ENCODE results near the gene MOCOS.

DNA sequence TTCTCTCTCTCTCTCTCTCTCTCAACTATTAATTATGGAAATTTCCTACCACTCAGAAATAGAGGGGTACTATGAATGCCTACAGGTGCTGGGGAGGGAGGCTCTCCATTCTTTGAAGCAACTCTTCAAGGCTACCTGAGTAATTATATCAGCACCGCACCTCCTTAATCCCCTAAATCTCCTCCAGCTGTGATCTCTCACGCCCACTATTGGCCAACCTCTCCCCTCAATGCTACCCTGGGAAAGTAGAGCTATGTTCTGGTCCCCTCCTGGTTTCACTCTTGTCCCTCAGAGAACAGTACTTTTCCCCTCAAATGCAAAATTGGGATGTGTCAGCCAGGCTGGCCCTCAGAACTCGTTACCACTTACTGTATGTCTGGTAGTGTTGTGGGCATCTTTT is 1.6 kb downstream of the MOCOS start:
- TF ChIP-seq TAF1 (IDR thresholded peaks at IDR 0.05; ENCODE audit: low read depth), result no peak
- TF ChIP-seq RAD21 (IDR thresholded peaks at IDR 0.05; ENCODE audit: low read depth), result no peak
- no peak for TF ChIP-seq NFIC (IDR thresholded peaks at IDR 0.05)
- TF ChIP-seq ZBTB7A (IDR thresholded peaks at IDR 0.05; ENCODE audit: low read depth), result no peak
- TF ChIP-seq, protein P1, sequence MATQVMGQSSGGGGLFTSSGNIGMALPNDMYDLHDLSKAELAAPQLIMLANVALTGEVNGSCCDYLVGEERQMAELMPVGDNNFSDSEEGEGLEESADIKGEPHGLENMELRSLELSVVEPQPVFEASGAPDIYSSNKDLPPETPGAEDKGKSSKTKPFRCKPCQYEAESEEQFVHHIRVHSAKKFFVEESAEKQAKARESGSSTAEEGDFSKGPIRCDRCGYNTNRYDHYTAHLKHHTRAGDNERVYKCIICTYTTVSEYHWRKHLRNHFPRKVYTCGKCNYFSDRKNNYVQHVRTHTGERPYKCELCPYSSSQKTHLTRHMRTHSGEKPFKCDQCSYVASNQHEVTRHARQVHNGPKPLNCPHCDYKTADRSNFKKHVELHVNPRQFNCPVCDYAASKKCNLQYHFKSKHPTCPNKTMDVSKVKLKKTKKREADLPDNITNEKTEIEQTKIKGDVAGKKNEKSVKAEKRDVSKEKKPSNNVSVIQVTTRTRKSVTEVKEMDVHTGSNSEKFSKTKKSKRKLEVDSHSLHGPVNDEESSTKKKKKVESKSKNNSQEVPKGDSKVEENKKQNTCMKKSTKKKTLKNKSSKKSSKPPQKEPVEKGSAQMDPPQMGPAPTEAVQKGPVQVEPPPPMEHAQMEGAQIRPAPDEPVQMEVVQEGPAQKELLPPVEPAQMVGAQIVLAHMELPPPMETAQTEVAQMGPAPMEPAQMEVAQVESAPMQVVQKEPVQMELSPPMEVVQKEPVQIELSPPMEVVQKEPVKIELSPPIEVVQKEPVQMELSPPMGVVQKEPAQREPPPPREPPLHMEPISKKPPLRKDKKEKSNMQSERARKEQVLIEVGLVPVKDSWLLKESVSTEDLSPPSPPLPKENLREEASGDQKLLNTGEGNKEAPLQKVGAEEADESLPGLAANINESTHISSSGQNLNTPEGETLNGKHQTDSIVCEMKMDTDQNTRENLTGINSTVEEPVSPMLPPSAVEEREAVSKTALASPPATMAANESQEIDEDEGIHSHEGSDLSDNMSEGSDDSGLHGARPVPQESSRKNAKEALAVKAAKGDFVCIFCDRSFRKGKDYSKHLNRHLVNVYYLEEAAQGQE (IDR thresholded peaks at IDR 0.05; ENCODE audit: low read depth), result no peak
- TF ChIP-seq TCF12 (IDR thresholded peaks at IDR 0.05; ENCODE audit: low read depth), result no peak
- no peak for TF ChIP-seq EP300 (IDR thresholded peaks at IDR 0.05; ENCODE audit: borderline replicate concordance)
- TF ChIP-seq, protein P2, sequence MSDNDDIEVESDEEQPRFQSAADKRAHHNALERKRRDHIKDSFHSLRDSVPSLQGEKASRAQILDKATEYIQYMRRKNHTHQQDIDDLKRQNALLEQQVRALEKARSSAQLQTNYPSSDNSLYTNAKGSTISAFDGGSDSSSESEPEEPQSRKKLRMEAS (IDR thresholded peaks at IDR 0.05), result no peak
